NCI-H510A treated with DMSO at 0.1 percent for 48 hours (cell line): ENCODE data around the gene USP34.
"Not testable (repeated sequence)": the region's sequence is repeated elsewhere in the genome, so short reads cannot be mapped to it uniquely, and the experiment has no call there.

ENCODE experiments used
- DNase-seq: peaks from one replicate; lab custom pipeline; 2025; lab: John Stamatoyannopoulos, UW

USP34 gene

DNA sequence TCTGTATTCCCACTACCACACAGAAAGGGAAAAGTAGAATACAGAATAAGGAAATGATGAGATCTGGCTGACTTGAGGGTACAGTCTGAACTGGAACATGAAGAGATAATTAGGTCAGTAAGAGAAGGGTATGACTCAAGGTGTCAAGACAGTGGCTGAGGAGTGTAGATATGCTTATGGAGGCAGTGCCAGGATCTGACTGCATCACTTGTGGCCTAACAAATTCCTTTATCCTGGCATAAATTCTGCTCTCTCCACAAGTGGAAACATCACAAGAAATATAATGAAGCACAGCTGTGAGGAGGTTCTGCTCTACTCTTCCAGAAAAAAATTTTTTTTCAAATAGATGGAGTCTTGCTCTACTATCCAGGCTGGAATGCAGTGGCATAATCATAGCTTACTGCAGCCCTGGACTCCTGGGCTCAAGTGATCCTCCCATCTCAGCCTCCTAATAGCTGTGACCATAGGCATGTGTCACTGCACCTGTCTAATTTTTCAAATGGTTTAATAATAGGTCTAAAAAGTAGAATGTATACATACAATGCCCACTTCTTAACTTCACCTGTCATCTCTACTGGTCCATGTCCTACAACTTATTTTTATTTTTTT lies 223.6 kb downstream of the USP34 start:
- DNase-seq, result no peak

DNA sequence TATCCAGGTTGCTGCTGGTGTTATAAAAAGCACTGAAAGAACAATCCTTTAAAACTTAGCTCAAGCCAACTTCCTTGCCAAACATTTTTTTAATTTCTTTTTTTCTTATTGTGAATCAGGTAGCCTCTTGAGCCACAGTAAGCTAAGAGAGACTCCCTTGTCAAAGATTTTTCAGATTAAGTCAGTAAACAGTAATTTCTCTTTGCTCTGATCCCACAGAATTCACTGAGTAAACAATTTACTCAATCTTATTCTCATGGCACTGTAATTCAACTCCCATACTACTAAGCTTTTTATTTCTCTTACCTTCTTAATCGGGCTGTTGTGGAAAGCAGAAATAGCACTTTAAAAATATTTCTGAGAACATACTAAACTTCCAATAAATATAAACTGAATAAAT lies 226.2 kb downstream of the USP34 start:
- DNase-seq, result no peak

DNA sequence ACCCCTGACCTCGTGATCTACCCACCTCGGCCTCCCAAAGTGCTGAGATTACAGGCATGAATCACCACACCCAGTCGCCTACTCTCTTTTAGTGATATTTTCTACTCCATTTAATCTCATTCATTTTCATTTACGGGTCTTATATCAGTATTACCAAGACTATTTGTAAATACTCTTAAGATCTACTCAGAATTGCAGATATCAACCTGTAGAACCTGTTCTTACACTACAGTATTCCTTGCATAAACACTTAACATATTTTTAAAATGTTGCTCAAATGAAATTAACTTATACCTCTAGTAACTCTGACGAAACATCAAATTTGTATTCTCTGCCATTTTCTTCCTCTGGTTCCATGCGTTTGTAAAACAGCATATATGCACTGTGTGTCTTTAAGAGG lies 229.6 kb downstream of the USP34 start:
- no peak for DNase-seq

DNA sequence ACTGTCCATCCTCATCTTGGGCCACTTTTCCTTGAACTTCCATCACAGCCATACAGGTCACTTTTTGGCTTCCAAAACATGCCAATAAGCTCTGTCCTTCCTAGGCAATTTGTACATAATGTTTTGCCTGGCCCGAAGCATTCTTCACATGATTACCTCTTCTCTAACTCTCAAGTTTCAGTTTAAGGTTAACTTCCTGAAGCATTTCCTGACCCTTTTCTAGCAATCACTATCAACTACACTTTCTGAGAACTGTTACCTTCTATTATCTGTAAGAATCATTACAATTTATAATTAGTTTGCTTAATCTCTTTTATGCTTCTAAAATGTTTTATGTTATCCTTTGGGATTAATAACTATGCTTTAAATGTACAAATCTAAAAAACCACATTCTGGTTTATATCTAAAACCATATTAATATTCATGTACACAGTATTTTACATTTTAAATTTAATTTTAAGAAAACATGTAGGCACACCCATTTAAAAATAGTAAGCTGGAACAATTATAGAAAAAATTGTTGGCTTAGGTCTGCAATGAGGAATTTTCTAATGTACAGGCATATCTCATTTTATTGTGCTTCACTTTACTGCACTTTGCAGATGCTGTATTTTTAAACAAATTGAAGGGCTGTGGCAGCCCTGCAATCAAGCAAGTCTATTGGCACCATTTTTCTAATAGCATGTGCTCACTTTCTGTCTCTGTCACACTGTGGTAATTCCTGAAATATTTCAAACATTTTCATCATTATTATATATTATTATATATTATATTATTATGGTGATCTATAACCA lies 232.5 kb downstream of the USP34 start:
- no peak for DNase-seq

DNA sequence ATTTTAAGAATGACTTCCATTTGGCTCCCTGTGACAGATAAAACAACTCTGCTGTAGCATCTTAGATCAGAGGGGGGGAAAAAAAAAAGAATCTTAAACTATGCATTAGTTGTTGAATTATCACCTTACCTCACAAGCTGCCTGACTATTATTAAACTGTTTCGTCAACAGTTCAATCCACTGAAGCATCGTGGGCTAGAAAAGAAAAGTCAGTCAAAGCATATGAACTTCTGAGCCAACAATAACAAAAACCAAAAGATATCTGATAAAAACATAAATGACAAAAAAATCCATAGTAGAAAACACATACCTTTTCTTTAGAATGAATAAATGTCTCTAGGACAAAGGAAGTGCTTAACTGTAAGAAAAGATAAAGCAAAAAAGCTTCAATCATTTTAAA lies 235.2 kb downstream of the USP34 start:
- DNase-seq, result no peak

DNA sequence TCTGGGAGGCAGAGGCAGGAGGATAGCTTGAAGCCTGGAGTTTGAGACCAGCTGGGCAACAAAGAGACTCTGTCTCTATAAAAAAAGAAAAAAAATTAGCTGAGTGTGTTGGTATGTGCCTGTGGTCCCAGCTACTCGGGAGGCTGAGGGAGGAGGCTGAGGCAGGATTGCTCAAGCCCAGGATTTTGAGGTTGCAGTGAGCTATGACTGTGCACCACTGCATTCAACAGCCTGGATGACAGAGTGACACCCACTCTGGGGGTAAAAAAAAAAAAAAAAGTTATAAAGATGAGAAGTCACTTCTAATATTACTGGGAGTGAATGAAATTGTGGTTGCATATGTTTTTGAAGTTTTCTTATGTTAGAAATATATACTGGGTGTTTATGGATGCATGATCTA lies 237.3 kb downstream of the USP34 start:
- no peak for DNase-seq

DNA sequence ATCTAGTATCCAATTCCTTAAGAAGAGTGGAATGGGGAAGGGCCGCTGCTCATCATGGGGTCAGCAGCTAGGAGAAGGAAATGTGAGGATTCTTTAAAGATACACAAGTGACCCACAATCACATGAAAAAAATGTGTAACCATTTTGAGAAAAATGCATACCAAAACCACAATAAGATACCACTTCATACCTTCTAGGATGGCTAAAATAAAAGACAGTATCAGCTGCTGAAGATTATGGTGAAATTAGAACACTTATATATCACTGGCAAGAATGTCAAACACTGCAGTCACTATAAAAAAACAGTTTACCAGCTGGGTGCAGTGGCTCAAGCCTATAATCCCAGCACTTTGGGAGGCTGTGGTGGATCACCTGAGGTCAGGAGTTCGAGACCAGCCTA lies 241.0 kb downstream of the USP34 start:
- no peak for DNase-seq

DNA sequence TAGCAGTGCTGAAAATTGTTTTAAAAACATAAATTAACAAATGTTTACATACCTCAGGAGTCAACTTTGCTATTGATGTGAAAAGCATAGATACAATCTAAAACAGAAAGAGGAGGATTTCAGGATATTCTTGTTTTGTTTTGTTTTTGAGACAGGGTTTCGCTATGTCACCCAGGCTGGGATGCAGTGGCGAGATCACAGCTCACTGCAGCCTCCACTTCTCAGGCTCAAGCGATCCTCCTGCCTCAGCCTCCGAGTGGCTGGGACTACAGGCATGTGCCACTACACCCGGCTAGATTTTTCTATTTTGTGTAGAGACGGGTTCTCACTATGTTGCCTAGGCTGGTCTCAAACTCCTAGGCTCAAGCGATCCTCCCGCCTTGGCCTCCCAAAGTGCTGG lies 248.3 kb downstream of the USP34 start:
- DNase-seq, result no peak

- no peak for DNase-seq
Measured at GRCh38 chr2:61221819-61222218, 249.1 kb downstream of the USP34 start.

GRCh38 chr2:61220768-61221167 lies 250.1 kb downstream of the USP34 start:
- DNase-seq, result no peak

DNA sequence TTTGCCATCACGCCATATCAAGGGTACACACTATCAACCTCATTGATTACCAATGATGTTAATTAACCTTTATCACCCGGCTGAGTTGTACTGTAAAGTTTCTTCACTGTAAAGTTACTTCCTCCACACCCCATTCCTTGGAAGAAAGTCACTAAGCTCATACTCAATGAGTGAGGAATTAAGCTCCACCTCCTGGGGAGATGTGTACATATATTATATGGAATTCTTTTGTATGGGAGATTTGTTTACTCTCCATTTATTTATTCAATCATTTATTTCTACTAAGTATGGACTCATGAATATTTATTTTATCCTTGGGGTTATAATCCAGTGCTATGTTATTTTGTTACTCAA lies 252.1 kb downstream of the USP34 start:
- no peak for DNase-seq

- DNase-seq, result no peak
Measured at GRCh38 chr2:61218076-61218816, 252.6 kb downstream of the USP34 start.

GRCh38 chr2:61214171-61214570 lies 256.7 kb downstream of the USP34 start:
- no peak for DNase-seq

- no peak for DNase-seq
Measured at GRCh38 chr2:61210332-61210981, 260.4 kb downstream of the USP34 start.

DNA sequence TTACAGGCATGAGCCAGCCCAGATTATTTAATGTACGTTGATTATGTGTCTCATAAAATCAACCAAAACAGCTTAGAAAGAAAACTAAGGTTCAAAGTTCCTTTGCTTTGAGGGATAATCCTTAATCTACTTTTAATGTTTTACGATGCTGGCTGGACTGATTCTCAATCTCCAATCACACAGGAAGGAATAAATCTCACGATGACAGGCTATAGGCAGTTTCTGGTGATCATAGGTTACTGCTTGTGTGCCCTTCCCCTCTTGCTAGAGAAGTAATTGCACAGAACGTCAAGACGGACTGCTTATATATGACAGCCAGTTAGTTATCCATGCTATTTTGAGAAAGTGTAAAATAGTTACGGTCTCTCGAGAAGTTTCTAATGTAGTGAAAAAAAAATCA lies 265.8 kb downstream of the USP34 start:
- no peak for DNase-seq

- no peak for DNase-seq
Measured at GRCh38 chr2:61196671-61197070, 274.2 kb downstream of the USP34 start.

GRCh38 chr2:61194646-61195045 lies 276.2 kb downstream of the USP34 start:
- DNase-seq, result not testable (repeated sequence)

- no peak for DNase-seq
Measured at GRCh38 chr2:61193670-61194561, 277.0 kb downstream of the USP34 start.

GRCh38 chr2:61187085-61187484 lies 283.8 kb downstream of the USP34 start:
- no peak for DNase-seq

GRCh38 chr2:61185231-61185728 lies 285.6 kb downstream of the USP34 start:
- no peak for DNase-seq

- DNase-seq, result no peak
Measured at GRCh38 chr2:61184263-61184662, 286.6 kb downstream of the USP34 start.

DNA sequence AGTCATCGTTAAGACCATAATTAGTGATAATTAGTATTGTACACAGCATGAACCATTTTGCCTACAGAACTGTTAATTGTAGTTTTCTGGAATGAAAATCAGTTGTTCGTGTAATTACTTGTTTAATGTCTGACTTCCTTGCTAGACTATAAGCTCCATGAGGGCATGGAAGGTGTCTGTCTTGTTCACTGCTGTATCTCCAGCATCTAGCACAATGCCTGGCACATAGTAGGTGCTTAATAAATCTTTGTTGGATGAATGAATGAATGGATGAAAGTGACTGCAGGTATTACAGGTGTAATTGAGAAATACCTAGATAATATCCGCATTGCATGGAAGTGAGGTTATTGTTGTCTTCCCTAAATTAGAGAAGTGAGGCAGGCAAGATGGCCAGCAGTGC lies 287.1 kb downstream of the USP34 start:
- DNase-seq, result no peak
